OCI-M2 (cell line): Measurements from ENCODE around the gene RASGRP2.

Source experiments
- DNase-seq: peaks from one replicate; lab custom pipeline; 2025; ENCODE audit not compliant: unreplicated experiment; lab: John Stamatoyannopoulos, UW

The RASGRP2 gene

GRCh38 chr11:64771861-64772260, 27.9 kb upstream of the RASGRP2 start:
- no peak for DNase-seq

- DNase-seq, result no peak
Observed at GRCh38 chr11:64770120-64770519, 26.2 kb upstream of the RASGRP2 start.

- no peak for DNase-seq
Observed at GRCh38 chr11:64769283-64769682, 25.3 kb upstream of the RASGRP2 start.

- no peak for DNase-seq
Observed at GRCh38 chr11:64768300-64768694, 24.4 kb upstream of the RASGRP2 start.

- DNase-seq, result no peak
Observed at GRCh38 chr11:64767344-64768299, 23.7 kb upstream of the RASGRP2 start.

- DNase-seq, result no peak
Observed at GRCh38 chr11:64766881-64767280, 22.9 kb upstream of the RASGRP2 start.

- no peak for DNase-seq
Observed at GRCh38 chr11:64765851-64766665, 22.1 kb upstream of the RASGRP2 start.

- no peak for DNase-seq
Observed at GRCh38 chr11:64765291-64765850, 21.4 kb upstream of the RASGRP2 start.

GRCh38 chr11:64764753-64765152, 20.8 kb upstream of the RASGRP2 start:
- DNase-seq, result no peak

GRCh38 chr11:64764040-64764611, 20.2 kb upstream of the RASGRP2 start:
- DNase-seq, result no peak

- DNase-seq, result no peak
Observed at GRCh38 chr11:64763526-64764039, 19.6 kb upstream of the RASGRP2 start.

GRCh38 chr11:64762674-64763525, 19.0 kb upstream of the RASGRP2 start:
- no peak for DNase-seq

- DNase-seq, result no peak
Observed at GRCh38 chr11:64762277-64762673, 18.3 kb upstream of the RASGRP2 start.

- DNase-seq, result no peak
Observed at GRCh38 chr11:64760759-64761420, 16.9 kb upstream of the RASGRP2 start.

- no peak for DNase-seq
Observed at GRCh38 chr11:64759722-64760719, 16.1 kb upstream of the RASGRP2 start, which contains the start of gene PYGM. TSS of gene PYGM (minus strand) at chr11:64759974. CDS start at chr11:64759898, 76 bp downstream.

GRCh38 chr11:64759131-64759721, 15.3 kb upstream of the RASGRP2 start:
- no peak for DNase-seq

GRCh38 chr11:64758330-64759079, 14.6 kb upstream of the RASGRP2 start:
- DNase-seq, result no peak
